Neural progenitor cell (in vitro differentiated cells): Measurements from ENCODE around the gene ZIC1.
A peak's percentile ranks its signal among the peaks of the same experiment; 100 is the strongest.

ENCODE experiments used
- EZH2 ChIP-seq: fragments of 200-600 bp; sonication (generic); IDR thresholded peaks from 2 replicates; pipeline ENCODE4 v1.6.1; 2017; ENCODE audit warnings: antibody characterized with exemption, mild to moderate bottlenecking, moderate library complexity
- TF ChIP-seq, protein P1 (sequence below): fragments of 200-600 bp; sonication (generic); IDR thresholded peaks from 2 replicates; pipeline ENCODE4 v1.5.1; 2017; ENCODE audit warnings: antibody characterized with exemption, mild to moderate bottlenecking

DNA sequence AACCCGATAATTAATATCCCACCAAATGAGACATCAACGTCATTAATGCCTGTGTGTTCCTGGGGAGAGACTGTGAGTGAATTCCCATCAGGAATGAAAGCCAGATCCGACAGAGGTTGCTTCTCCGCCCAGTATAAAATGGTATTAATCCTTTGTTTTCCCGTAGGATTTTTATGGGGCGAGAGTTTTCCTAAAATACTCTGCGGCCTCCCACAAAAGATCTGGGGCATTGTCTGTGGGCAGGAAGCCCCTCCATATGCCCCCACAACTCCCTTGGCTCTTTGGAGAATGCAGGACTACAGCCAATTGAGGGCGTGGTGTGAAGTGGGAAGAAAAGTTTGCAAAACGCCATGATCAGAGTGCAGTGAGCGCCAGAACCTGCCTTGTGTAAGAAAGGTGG lies 29.5 kb upstream of the ZIC1 start:
- TF ChIP-seq, protein P1, sequence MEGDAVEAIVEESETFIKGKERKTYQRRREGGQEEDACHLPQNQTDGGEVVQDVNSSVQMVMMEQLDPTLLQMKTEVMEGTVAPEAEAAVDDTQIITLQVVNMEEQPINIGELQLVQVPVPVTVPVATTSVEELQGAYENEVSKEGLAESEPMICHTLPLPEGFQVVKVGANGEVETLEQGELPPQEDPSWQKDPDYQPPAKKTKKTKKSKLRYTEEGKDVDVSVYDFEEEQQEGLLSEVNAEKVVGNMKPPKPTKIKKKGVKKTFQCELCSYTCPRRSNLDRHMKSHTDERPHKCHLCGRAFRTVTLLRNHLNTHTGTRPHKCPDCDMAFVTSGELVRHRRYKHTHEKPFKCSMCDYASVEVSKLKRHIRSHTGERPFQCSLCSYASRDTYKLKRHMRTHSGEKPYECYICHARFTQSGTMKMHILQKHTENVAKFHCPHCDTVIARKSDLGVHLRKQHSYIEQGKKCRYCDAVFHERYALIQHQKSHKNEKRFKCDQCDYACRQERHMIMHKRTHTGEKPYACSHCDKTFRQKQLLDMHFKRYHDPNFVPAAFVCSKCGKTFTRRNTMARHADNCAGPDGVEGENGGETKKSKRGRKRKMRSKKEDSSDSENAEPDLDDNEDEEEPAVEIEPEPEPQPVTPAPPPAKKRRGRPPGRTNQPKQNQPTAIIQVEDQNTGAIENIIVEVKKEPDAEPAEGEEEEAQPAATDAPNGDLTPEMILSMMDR, result no peak
- TF ChIP-seq EZH2, result peak; percentile 13
